HepG2 (cell line): ENCODE measurements around the gene C1orf35. TPM values are rescaled to one million over a fixed set of nuclear protein-coding genes. Genes with fewer than 3 reads are reported as not detected.

Experiments used
- ATAC-seq: fragments of 200-7000 bp; cut with Tn5 transposase; 3 replicates; pipeline ENCODE4 v1.9.1; 2020; ENCODE audit warnings: mild to moderate bottlenecking, moderate library complexity
- BruUV-seq: library from RNA; stranded (reverse); fragments of 400-500 nt; replicated peaks from 2 replicates; lab custom pipeline; 2021; lab: Mats Ljungman, UMichigan
- CTCF ChIA-PET: fragments of 300-600 bp; formaldehyde crosslinking; extraction: SDS; loops from one replicate; lab custom pipeline; 2021; ENCODE audit warnings: low total read pairs, inconsistent platforms, low intra/inter-chr PET ratio; lab: Yijun Ruan, JAX
- POLR2A ChIA-PET: fragments of 350-600 bp; sonication (Branson Sonifier 250); formaldehyde crosslinking; loops from one replicate; lab custom pipeline; 2020; ENCODE audit warnings: antibody characterized with exemption, inconsistent platforms; lab: Yijun Ruan, JAX
- DNase-seq: peaks from one replicate; pipeline ENCODE4 v3.0.0-alpha.2; 2015; ENCODE audit warnings: low spot score
- FAIRE-seq: peaks from 3 replicates; lab custom pipeline; 2011; peaks lifted over from hg19 to GRCh38; lab: Jason Lieb, UNC
- H2AFZ ChIP-seq: one replicate; pipeline ENCODE4 v1.6.1; 2011; ENCODE audit warnings: low read length, inconsistent platforms
- H3K27ac ChIP-seq: fragments of 300-600 bp; 3 replicates; pipeline ENCODE4 v1.8.0; 2011; ENCODE audit warnings: mixed run types, mild to moderate bottlenecking, mixed read lengths, low read length, inconsistent platforms; ENCODE audit not compliant: insufficient read depth; ENCODE audit errors: extremely low read length
- H3K27me3 ChIP-seq, 2 experiments: fragments of 200-600 bp in 1 of 2; 2 replicates in 1 of 2; 3 replicates in 1 of 2; pipeline versions ENCODE4 v1.6.0 to v1.8.0; 2011; ENCODE audit warnings: low read length in 2 of 2, mild to moderate bottlenecking in 2 of 2, moderate library complexity in 2 of 2, inconsistent platforms in 1 of 2; ENCODE audit not compliant: insufficient read depth in 2 of 2, control insufficient read depth in 1 of 2
- H3K36me3 ChIP-seq, 2 experiments: fragments of 200-600 bp in 1 of 2; replicated peaks in 1 of 2; 2 replicates in 1 of 2; 3 replicates in 1 of 2; pipeline versions ENCODE4 v1.5.1 to v1.8.0; 2011; ENCODE audit warnings: low read length in 2 of 2, inconsistent platforms in 1 of 2; ENCODE audit not compliant: insufficient read depth in 2 of 2, control insufficient read depth in 1 of 2
- H3K4me1 ChIP-seq: 2 replicates; pipeline ENCODE4 v1.5.1; 2012; ENCODE audit warnings: low read length, inconsistent platforms; ENCODE audit not compliant: insufficient read depth
- H3K4me2 ChIP-seq: 2 replicates; pipeline ENCODE4 v1.6.0; 2011; ENCODE audit warnings: low read depth, low read length, inconsistent platforms
- H3K4me3 ChIP-seq, 3 experiments: fragments of 200-600 bp in 1 of 3; sonication (generic), shearing (Covaris generic) in 1 of 3; replicated peaks in 1 of 3; 2 replicates each; pipeline ENCODE4 v1.5.1; 2011 to 2016; ENCODE audit warnings: low read length in 3 of 3, inconsistent platforms in 2 of 3, low read depth in 2 of 3, mild to moderate bottlenecking in 2 of 3, control low read depth in 1 of 3, mixed read lengths in 1 of 3; ENCODE audit not compliant: insufficient read depth in 1 of 3
- H3K79me2 ChIP-seq: one replicate; pipeline ENCODE4 v1.6.1; 2011; ENCODE audit warnings: low read length, inconsistent platforms; ENCODE audit not compliant: insufficient read depth
- H3K9ac ChIP-seq: 2 replicates; pipeline ENCODE4 v1.6.0; 2011; ENCODE audit warnings: mild to moderate bottlenecking, low read depth, low read length, inconsistent platforms; ENCODE audit not compliant: insufficient read depth
- H3K9me3 ChIP-seq: 2 replicates; pipeline ENCODE4 v1.5.1; 2012; ENCODE audit warnings: mild to moderate bottlenecking, low read length
- H4K20me1 ChIP-seq: 2 replicates; pipeline ENCODE4 v1.6.0; 2011; ENCODE audit warnings: inconsistent platforms, mild to moderate bottlenecking, low read length, moderate library complexity; ENCODE audit not compliant: insufficient read depth
- AGO1 ChIP-seq: fragments of 200-400 bp; formaldehyde crosslinking; IDR thresholded peaks from 2 replicates; pipeline ENCODE4 v1.6.1; 2017; ENCODE audit warnings: mild to moderate bottlenecking, low read depth, low read length, moderate library complexity; ENCODE audit not compliant: poor library complexity, severe bottlenecking
- AGO2 ChIP-seq: fragments of 200-400 bp; formaldehyde crosslinking; optimal IDR thresholded peaks from 2 replicates; pipeline ENCODE3; 2017; ENCODE audit warnings: mild to moderate bottlenecking, low read depth, low read length, moderate library complexity
- BHLHE40 ChIP-seq: IDR thresholded peaks from 2 replicates; pipeline ENCODE4 v1.6.1; 2011; ENCODE audit warnings: low read length, improper control_type of control experiment
- DNMT1 ChIP-seq: sonication (generic); formaldehyde crosslinking; IDR thresholded peaks from 2 replicates; pipeline ENCODE4 v1.5.1; 2020; ENCODE audit warnings: mild to moderate bottlenecking, missing genetic modification reagents
- FOXA1 ChIP-seq, 2 experiments: fragments of 450-650 bp in 1 of 2; sonication (generic) in 1 of 2; formaldehyde crosslinking in 1 of 2; IDR thresholded peaks; 2 replicates each; pipeline versions ENCODE4 v1.4.0 to v1.6.1; 2016 to 2020; ENCODE audit warnings: missing genetic modification reagents in 1 of 2
- FOXJ3 ChIP-seq: sonication (generic); formaldehyde crosslinking; IDR thresholded peaks from 2 replicates; pipeline ENCODE4 v1.4.0; 2020; ENCODE audit warnings: missing genetic modification reagents, mild to moderate bottlenecking, borderline replicate concordance
- GTF3A ChIP-seq: sonication (generic); formaldehyde crosslinking; conservative IDR thresholded peaks from 2 replicates; pipeline ENCODE4 v1.4.0; 2020; ENCODE audit warnings: mild to moderate bottlenecking, missing genetic modification reagents
- HMG20A ChIP-seq: IDR thresholded peaks from 2 replicates; pipeline ENCODE4 v1.6.1; 2016; ENCODE audit warnings: borderline replicate concordance
- IRX3 ChIP-seq: sonication (generic); formaldehyde crosslinking; IDR thresholded peaks from 2 replicates; pipeline ENCODE4 v1.8.1; 2023; ENCODE audit warnings: mild to moderate bottlenecking, low read depth, missing genetic modification reagents, borderline replicate concordance
- MED8 ChIP-seq: sonication (generic); formaldehyde crosslinking; IDR thresholded peaks from 2 replicates; pipeline ENCODE4 v1.8.1; 2023; ENCODE audit warnings: mild to moderate bottlenecking, missing genetic modification reagents; ENCODE audit not compliant: insufficient replicate concordance
- NFKB2 ChIP-seq: sonication (generic); formaldehyde crosslinking; IDR thresholded peaks from 2 replicates; pipeline ENCODE4 v1.4.0; 2020; ENCODE audit warnings: missing genetic modification reagents, borderline replicate concordance
- POLR2A ChIP-seq, 2 experiments: IDR thresholded peaks; 2 replicates each; pipeline ENCODE4 v1.6.1; 2011; ENCODE audit warnings: low read depth in 2 of 2, low read length in 2 of 2, mild to moderate bottlenecking in 1 of 2, moderate library complexity in 1 of 2; ENCODE audit not compliant: insufficient read depth in 1 of 2
- RBFOX2 ChIP-seq: fragments of 200-400 bp; formaldehyde crosslinking; IDR thresholded peaks from 2 replicates; pipeline ENCODE4 v1.6.1; 2017; ENCODE audit warnings: low read depth, mild to moderate bottlenecking, low read length
- ZEB1 ChIP-seq: IDR thresholded peaks from 2 replicates; pipeline ENCODE4 v1.6.1; 2012; ENCODE audit warnings: mild to moderate bottlenecking, low read depth, inconsistent platforms; ENCODE audit not compliant: insufficient replicate concordance
- ZNF446 ChIP-seq: sonication (generic); formaldehyde crosslinking; IDR thresholded peaks from 2 replicates; pipeline ENCODE4 v1.5.0; 2020; ENCODE audit warnings: mild to moderate bottlenecking, missing genetic modification reagents
- ZNF652 ChIP-seq: IDR thresholded peaks from 2 replicates; pipeline ENCODE4 v1.6.1; 2016; ENCODE audit warnings: low read depth, borderline replicate concordance
- ZNF724P ChIP-seq: sonication (generic); formaldehyde crosslinking; IDR thresholded peaks from 2 replicates; pipeline ENCODE4 v1.8.0; 2022; ENCODE audit warnings: missing genetic modification reagents, borderline replicate concordance
- ZNF75D ChIP-seq: sonication (generic); formaldehyde crosslinking; IDR thresholded peaks from 2 replicates; pipeline ENCODE4 v1.8.1; 2023; ENCODE audit warnings: missing genetic modification reagents, mild to moderate bottlenecking, borderline replicate concordance
- WGBS: methylation state at CpG from one replicate; pipeline ENCODE4 v1.1.6; 2017; ENCODE audit warnings: low lambda C conversion rate; 5-methylcytosine and 5-hydroxymethylcytosine counted together
- in situ Hi-C: cut with HindIII; loops from 2 replicates; pipeline ENCODE4 v1.10.0; 2017; ENCODE audit warnings: low pct_unique_long_range_greater_than_20kb; ENCODE audit not compliant: extremely low pct_ligation_motif_present
- intact Hi-C: fragments of 100-400 bp; cut with micrococcal nuclease; formaldehyde crosslinking; loops from one replicate; pipeline ENCODE4 v1.10.0; 2022; ENCODE audit not compliant: unreplicated experiment
- polyA plus RNA-seq, 8 experiments: library from polyadenylated mRNA; depleted of rRNA in 3 of 8; stranded (reverse) in 7 of 8; unstranded in 1 of 8; fragments of >200 nt; fragmentation: Illumina TruSeq in 4 of 8; extraction: Trizol in 4 of 8; gene quantifications; 2 replicates each; pipeline versions ENCODE4 v1.2.1 to v1.2.3, GENCODE V29; 2011 to 2016; ENCODE audit warnings: low read depth in 4 of 8, missing spikeins in 1 of 8, mixed read lengths in 1 of 8; ENCODE audit not compliant: insufficient read depth in 1 of 8
- total RNA-seq, 5 experiments: library from RNA; depleted of rRNA; stranded (reverse); fragments of >200 nt; fragmentation: Illumina TruSeq; extraction: Trizol; gene quantifications; 2 replicates each; pipeline ENCODE4 v1.2.3, GENCODE V29; 2016; ENCODE audit warnings: low read depth in 1 of 5
- TF ChIP-seq, protein P1 (sequence below): sonication (generic); formaldehyde crosslinking; IDR thresholded peaks from 2 replicates; pipeline ENCODE4 v1.9.0; 2021; ENCODE audit warnings: missing genetic modification reagents, borderline replicate concordance
- TF ChIP-seq, protein P2 (sequence below): sonication (generic); formaldehyde crosslinking; IDR thresholded peaks from 2 replicates; pipeline ENCODE4 v1.5.0; 2020; ENCODE audit warnings: missing genetic modification reagents
- TF ChIP-seq, protein P3 (sequence below): sonication (generic); formaldehyde crosslinking; IDR thresholded peaks from 2 replicates; pipeline ENCODE4 v1.4.0; 2020; ENCODE audit warnings: missing genetic modification reagents; ENCODE audit errors: not compliant biosample characterization

The C1orf35 gene
- total and polyA plus RNA-seq, 2 of the 13 experiments (the other 11 are each of a cell fraction or from before 2014, with no cell fraction given): 8.1 to 19.3 TPM

DNA sequence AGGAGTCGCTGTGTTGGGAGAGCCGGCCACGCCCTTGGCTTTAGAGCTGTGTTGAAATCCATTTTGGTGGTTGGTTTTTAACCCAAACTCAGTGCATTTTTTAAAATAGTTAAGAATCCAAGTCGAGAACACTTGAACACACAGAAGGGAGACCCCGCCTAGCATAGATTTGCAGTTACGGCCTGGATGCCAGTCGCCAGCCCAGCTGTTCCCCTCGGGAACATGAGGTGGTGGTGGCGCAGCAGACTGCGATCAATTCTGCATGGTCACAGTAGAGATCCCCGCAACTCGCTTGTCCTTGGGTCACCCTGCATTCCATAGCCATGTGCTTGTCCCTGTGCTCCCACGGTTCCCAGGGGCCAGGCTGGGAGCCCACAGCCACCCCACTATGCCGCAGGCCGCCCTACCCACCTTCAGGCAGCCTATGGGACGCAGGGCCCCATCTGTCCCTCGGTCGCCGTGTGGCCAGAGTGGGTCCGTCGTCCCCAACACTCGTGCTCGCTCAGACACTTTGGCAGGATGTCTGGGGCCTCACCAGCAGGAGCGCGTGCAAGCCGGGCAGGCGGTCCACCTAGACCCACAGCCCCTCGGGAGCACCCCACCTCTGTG, 4.7 kb downstream of the C1orf35 start:
- peaks cover 16% of the 10 kb centered on the region for H3K4me1 ChIP-seq
- DNase-seq: no peak
- H3K9ac ChIP-seq: no peak overlapping the region
- peaks cover 62% of the 10 kb centered on the region for H3K79me2 ChIP-seq
- H3K9me3 ChIP-seq: peaks cover 14% of the 10 kb centered on the region
- no peak for FAIRE-seq
- BruUV-seq: TSS peak; percentile 70
- no peak overlapping the region for H3K4me2 ChIP-seq
- H3K36me3 ChIP-seq: peaks cover 18 to 46% of the 10 kb centered on the region in 2 experiments; a peak in 4 of 5 replicates
- no peak overlapping the region for H3K4me3 ChIP-seq
- no peak overlapping the region for H2AFZ ChIP-seq
- intact Hi-C loops (no loop called here), in situ Hi-C loops (no loop called here)
- ChIA-PET POLR2A (interaction anchor here (0.8 to 2.4 kb wide), 2 partner anchors 15 to 16 kb away, joined by 3 to 10 read pairs; partner anchors contain the start of gene ARF1), CTCF (no interaction called here)
- H3K27me3 ChIP-seq: no peaks in the 10 kb centered on the region; a peak in 1 of 5 replicates
- H4K20me1 ChIP-seq: peaks cover 72% of the 10 kb centered on the region
- peak overlapping the region; percentile 17 for H3K27ac ChIP-seq
- no peak for ATAC-seq
- WGBS: 98% methylated on average over 21 of the region's 28 CpGs
- TF ChIP-seq, protein P1, sequence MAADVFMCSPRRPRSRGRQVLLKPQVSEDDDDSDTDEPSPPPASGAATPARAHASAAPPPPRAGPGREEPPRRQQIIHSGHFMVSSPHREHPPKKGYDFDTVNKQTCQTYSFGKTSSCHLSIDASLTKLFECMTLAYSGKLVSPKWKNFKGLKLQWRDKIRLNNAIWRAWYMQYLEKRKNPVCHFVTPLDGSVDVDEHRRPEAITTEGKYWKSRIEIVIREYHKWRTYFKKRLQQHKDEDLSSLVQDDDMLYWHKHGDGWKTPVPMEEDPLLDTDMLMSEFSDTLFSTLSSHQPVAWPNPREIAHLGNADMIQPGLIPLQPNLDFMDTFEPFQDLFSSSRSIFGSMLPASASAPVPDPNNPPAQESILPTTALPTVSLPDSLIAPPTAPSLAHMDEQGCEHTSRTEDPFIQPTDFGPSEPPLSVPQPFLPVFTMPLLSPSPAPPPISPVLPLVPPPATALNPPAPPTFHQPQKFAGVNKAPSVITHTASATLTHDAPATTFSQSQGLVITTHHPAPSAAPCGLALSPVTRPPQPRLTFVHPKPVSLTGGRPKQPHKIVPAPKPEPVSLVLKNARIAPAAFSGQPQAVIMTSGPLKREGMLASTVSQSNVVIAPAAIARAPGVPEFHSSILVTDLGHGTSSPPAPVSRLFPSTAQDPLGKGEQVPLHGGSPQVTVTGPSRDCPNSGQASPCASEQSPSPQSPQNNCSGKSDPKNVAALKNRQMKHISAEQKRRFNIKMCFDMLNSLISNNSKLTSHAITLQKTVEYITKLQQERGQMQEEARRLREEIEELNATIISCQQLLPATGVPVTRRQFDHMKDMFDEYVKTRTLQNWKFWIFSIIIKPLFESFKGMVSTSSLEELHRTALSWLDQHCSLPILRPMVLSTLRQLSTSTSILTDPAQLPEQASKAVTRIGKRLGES (CRISPR knock-in tag): no peak
- TF ChIP-seq ZEB1: no peak
- peak in 1 of 2 experiments; percentile 41; a peak in 1 of 4 replicates for TF ChIP-seq POLR2A (IDR thresholded peaks at IDR 0.05; ENCODE audit: insufficient read depth in 1 of 2, low read depth in 2 of 2, low read length in 2 of 2)
- TF ChIP-seq ZNF724P: no peak
- TF ChIP-seq AGO1: peak; percentile 81
- no peak for TF ChIP-seq BHLHE40
- TF ChIP-seq FOXJ3 (CRISPR knock-in tag): no peak
- TF ChIP-seq, protein P2, sequence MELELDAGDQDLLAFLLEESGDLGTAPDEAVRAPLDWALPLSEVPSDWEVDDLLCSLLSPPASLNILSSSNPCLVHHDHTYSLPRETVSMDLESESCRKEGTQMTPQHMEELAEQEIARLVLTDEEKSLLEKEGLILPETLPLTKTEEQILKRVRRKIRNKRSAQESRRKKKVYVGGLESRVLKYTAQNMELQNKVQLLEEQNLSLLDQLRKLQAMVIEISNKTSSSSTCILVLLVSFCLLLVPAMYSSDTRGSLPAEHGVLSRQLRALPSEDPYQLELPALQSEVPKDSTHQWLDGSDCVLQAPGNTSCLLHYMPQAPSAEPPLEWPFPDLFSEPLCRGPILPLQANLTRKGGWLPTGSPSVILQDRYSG (CRISPR knock-in tag): no peak
- TF ChIP-seq NFKB2: no peak
- no peak for TF ChIP-seq GTF3A (CRISPR knock-in tag)
- TF ChIP-seq ZNF652 (CRISPR knock-in tag): no peak
- TF ChIP-seq DNMT1 (CRISPR knock-in tag): no peak
- TF ChIP-seq MED8 (CRISPR knock-in tag): no peak
- no peak for TF ChIP-seq IRX3 (CRISPR knock-in tag)
- TF ChIP-seq FOXA1 (IDR thresholded peaks at IDR 0.05): no peak
- TF ChIP-seq FOXA1 (CRISPR knock-in tag; IDR thresholded peaks at IDR 0.05): no peak
- peak; percentile 83 for TF ChIP-seq AGO2
- no peak for TF ChIP-seq ZNF75D
- no peak for TF ChIP-seq ZNF446 (CRISPR knock-in tag)
- TF ChIP-seq RBFOX2: peak; percentile 42; the same call in 1 of the 2 replicates
- TF ChIP-seq, protein P3, sequence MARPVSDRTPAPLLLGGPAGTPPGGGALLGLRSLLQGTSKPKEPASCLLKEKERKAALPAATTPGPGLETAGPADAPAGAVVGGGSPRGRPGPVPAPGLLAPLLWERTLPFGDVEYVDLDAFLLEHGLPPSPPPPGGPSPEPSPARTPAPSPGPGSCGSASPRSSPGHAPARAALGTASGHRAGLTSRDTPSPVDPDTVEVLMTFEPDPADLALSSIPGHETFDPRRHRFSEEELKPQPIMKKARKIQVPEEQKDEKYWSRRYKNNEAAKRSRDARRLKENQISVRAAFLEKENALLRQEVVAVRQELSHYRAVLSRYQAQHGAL (CRISPR knock-in tag): no peak
- no peak for TF ChIP-seq HMG20A (CRISPR knock-in tag)
